Measurements from ENCODE around the gene MYO3B. TPM values are rescaled to one million over a fixed set of nuclear protein-coding genes. Genes with fewer than 3 reads are reported as not detected.

The MYO3B gene
- total RNA-seq, 2 donors from 2014 or later = 5.2 to 10.9 TPM

GRCh38 chr2:170240629-170241028, 62.7 kb downstream of the MYO3B start:
- H3K9ac ChIP-seq (ENCODE audit: extremely low read depth, low read length, poor library complexity, severe bottlenecking) = no peak overlapping the region
- no peaks in the 10 kb centered on the region for H3K27me3 ChIP-seq (ENCODE audit: control insufficient read depth, insufficient read depth, low read length, poor library complexity, severe bottlenecking)
- H3K27me3 Mint-ChIP-seq (ENCODE audit: insufficient read depth) = no peaks in the 10 kb centered on the region
- no peak for DNase-seq
- H3K4me1 Mint-ChIP-seq = peaks cover 50% of the 10 kb centered on the region
- H3K4me3 ChIP-seq (ENCODE audit: low read length) = no peak overlapping the region
- H3K4me3 Mint-ChIP-seq = no peak overlapping the region
- no peaks in the 10 kb centered on the region for H3K36me3 Mint-ChIP-seq (ENCODE audit: low read depth)
- H3K36me3 ChIP-seq (ENCODE audit: control insufficient read depth, insufficient read depth, low read length) = no peaks in the 10 kb centered on the region
- WGBS, 2 experiments (ENCODE audit: insufficient coverage in 1 of 2, insufficient read length in 1 of 2) = 97% methylated on average over 2 of the region's 2 CpGs; no CpG with 5 or more reads in 1 of the 2 experiments
- H3K9me3 ChIP-seq (ENCODE audit: control insufficient read depth, low read length) = no peaks in the 10 kb centered on the region
- no peaks in the 10 kb centered on the region for H3K9me3 Mint-ChIP-seq
- peaks cover 27% of the 10 kb centered on the region for H3K4me1 ChIP-seq (ENCODE audit: control insufficient read depth, insufficient read depth, low read length)
- no peak overlapping the region for H3K27ac ChIP-seq (ENCODE audit: low read depth, low read length)
- no peak for TF ChIP-seq CTCF (conservative IDR thresholded peaks at IDR 0.05)
- no peak overlapping the region for H3K27ac Mint-ChIP-seq

- Histone ChIP-seq H3K27me3 (ENCODE audit: control insufficient read depth, insufficient read depth, low read length, poor library complexity, severe bottlenecking) (no peaks in the 10 kb centered on the region), H3K27ac (ENCODE audit: low read depth, low read length) (no peak overlapping the region), H3K36me3 (ENCODE audit: control insufficient read depth, insufficient read depth, low read length) (no peaks in the 10 kb centered on the region), H3K9ac (ENCODE audit: extremely low read depth, low read length, poor library complexity, severe bottlenecking) (no peak overlapping the region), H3K4me1 (ENCODE audit: control insufficient read depth, insufficient read depth, low read length) (peaks cover 20% of the 10 kb centered on the region), H3K9me3 (ENCODE audit: control insufficient read depth, low read length) (no peaks in the 10 kb centered on the region), H3K4me3 (ENCODE audit: low read length) (no peak overlapping the region)
- TF ChIP-seq CTCF (conservative IDR thresholded peaks at IDR 0.05) = no peak
- Mint-ChIP-seq H3K36me3 (ENCODE audit: low read depth) (no peaks in the 10 kb centered on the region), H3K4me1 (peaks cover 41% of the 10 kb centered on the region), H3K27me3 (ENCODE audit: insufficient read depth) (no peaks in the 10 kb centered on the region), H3K9me3 (no peaks in the 10 kb centered on the region), H3K4me3 (no peak overlapping the region), H3K27ac (no peak overlapping the region)
- WGBS, 2 experiments (ENCODE audit: insufficient coverage in 1 of 2, insufficient read length in 1 of 2) = 78 to 79% methylated on average over 1 to 2 of the region's 2 CpGs
- no peak for DNase-seq
Observed at GRCh38 chr2:170241756-170242155, 63.8 kb downstream of the MYO3B start.

GRCh38 chr2:170243118-170243837, 65.3 kb downstream of the MYO3B start:
- no peak for DNase-seq
- H3K9ac ChIP-seq (ENCODE audit: extremely low read depth, low read length, poor library complexity, severe bottlenecking) = no peak overlapping the region
- H3K4me3 ChIP-seq (ENCODE audit: low read length) = no peak overlapping the region
- peaks cover 29% of the 10 kb centered on the region for H3K4me1 Mint-ChIP-seq
- H3K9me3 ChIP-seq (ENCODE audit: control insufficient read depth, low read length) = no peaks in the 10 kb centered on the region
- H3K4me1 ChIP-seq (ENCODE audit: control insufficient read depth, insufficient read depth, low read length) = peaks cover 16% of the 10 kb centered on the region
- peaks cover 3% of the 10 kb centered on the region for H3K9me3 Mint-ChIP-seq
- TF ChIP-seq CTCF (conservative IDR thresholded peaks at IDR 0.05) = no peak
- no peaks in the 10 kb centered on the region for H3K36me3 Mint-ChIP-seq (ENCODE audit: low read depth)
- H3K27ac Mint-ChIP-seq = no peak overlapping the region
- no peaks in the 10 kb centered on the region for H3K27me3 Mint-ChIP-seq (ENCODE audit: insufficient read depth)
- WGBS, 2 experiments (ENCODE audit: insufficient coverage in 1 of 2, insufficient read length in 1 of 2) = 90 to 92% methylated on average over 2 of the region's 2 CpGs
- H3K4me3 Mint-ChIP-seq = no peak overlapping the region
- H3K27ac ChIP-seq (ENCODE audit: low read depth, low read length) = no peak overlapping the region
- H3K27me3 ChIP-seq (ENCODE audit: control insufficient read depth, insufficient read depth, low read length, poor library complexity, severe bottlenecking) = no peaks in the 10 kb centered on the region
- no peaks in the 10 kb centered on the region for H3K36me3 ChIP-seq (ENCODE audit: control insufficient read depth, insufficient read depth, low read length)
